NCI-H1092 (cell line): ENCODE data around the gene BRD4.

ENCODE experiments used
- DNase-seq: peaks from one replicate; lab custom pipeline; 2025; lab: John Stamatoyannopoulos, UW

Gene BRD4

GRCh38 chr19:15313649-15314279 is 18.6 kb downstream of the BRD4 start:
- DNase-seq: no peak

- no peak for DNase-seq
Observed at GRCh38 chr19:15307169-15307568, 25.2 kb downstream of the BRD4 start.

- no peak for DNase-seq
Observed at GRCh38 chr19:15305582-15306334, 26.6 kb downstream of the BRD4 start.

GRCh38 chr19:15304140-15304705 is 28.1 kb downstream of the BRD4 start:
- no peak for DNase-seq

- no peak for DNase-seq
Observed at GRCh38 chr19:15303105-15303780, 29.1 kb downstream of the BRD4 start.

GRCh38 chr19:15300533-15301197 is 31.7 kb downstream of the BRD4 start:
- DNase-seq: no peak

GRCh38 chr19:15299568-15300409 is 32.5 kb downstream of the BRD4 start:
- DNase-seq: no peak

GRCh38 chr19:15298847-15299567 is 33.3 kb downstream of the BRD4 start:
- DNase-seq: no peak

- DNase-seq: no peak
Observed at GRCh38 chr19:15297416-15298224, 34.7 kb downstream of the BRD4 start.

GRCh38 chr19:15296841-15297415 is 35.4 kb downstream of the BRD4 start:
- DNase-seq: no peak

GRCh38 chr19:15296353-15296752 is 36.0 kb downstream of the BRD4 start:
- DNase-seq: no peak

GRCh38 chr19:15294561-15294990 is 37.8 kb downstream of the BRD4 start:
- DNase-seq: no peak

- DNase-seq: no peak
Observed at GRCh38 chr19:15293781-15294491, 38.4 kb downstream of the BRD4 start.

- no peak for DNase-seq
Observed at GRCh38 chr19:15292847-15293582, 39.3 kb downstream of the BRD4 start.

- DNase-seq: no peak
Observed at GRCh38 chr19:15292140-15292539, 40.2 kb downstream of the BRD4 start.

- DNase-seq: no peak
Observed at GRCh38 chr19:15291548-15292021, 40.8 kb downstream of the BRD4 start.

GRCh38 chr19:15291089-15291488 is 41.2 kb downstream of the BRD4 start:
- no peak for DNase-seq

GRCh38 chr19:15290166-15290565 is 42.2 kb downstream of the BRD4 start:
- DNase-seq: no peak
